GM21367 (cell line): ENCODE results near the gene ELP2.

ENCODE experiments used
- ATAC-seq: cut with Tn5 transposase; IDR thresholded peaks from one replicate; pipeline ENCODE4 v1.9.1; 2021; ENCODE audit not compliant: unreplicated experiment

ELP2 gene

DNA sequence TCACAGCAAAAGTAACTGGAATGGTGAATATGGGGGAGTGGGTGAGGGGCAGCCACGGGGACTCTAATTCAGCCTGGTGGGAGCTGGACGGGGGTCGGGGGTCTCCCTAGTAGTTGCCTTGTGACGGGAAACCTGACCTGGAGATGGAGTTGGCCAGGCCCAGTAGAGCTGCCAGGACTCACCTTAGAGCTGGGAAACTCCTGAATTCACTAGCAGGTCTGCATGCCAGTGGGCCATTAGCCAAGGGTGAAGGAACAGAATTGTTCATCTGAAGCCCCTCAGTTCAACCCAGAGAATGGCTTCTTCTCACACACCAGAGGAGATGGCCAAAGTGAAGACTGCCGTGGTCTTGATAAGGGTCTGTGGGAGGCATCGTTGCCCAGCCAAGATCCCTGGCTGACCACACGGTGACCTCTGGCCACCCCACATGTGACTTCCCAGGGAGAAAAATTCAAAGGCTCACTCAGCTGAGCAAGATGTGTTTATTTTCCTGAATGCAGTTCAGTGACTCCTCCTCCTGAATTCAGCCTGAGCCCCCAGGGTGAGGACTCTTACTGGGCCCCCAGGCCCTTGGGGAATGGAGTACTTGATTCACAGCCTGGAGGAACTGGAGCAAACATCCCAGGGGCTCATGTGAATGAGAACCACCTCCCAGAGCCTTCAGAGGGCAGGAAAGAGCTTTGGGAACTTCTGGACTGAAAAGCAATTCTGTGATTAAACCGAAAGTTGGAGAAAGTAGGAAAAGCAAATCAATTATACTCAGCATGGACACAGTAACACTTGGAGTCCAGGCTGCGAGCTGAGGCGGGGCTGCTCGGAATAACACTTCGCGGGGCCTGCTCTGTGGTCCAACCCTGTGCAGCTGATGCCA lies 82.8 kb downstream of the ELP2 start:
- ATAC-seq = no peak

- ATAC-seq = no peak
Measured at GRCh38 chr18:36214811-36215210, 85.1 kb downstream of the ELP2 start.

- no peak for ATAC-seq
Measured at GRCh38 chr18:36215577-36215976, 85.9 kb downstream of the ELP2 start.

DNA sequence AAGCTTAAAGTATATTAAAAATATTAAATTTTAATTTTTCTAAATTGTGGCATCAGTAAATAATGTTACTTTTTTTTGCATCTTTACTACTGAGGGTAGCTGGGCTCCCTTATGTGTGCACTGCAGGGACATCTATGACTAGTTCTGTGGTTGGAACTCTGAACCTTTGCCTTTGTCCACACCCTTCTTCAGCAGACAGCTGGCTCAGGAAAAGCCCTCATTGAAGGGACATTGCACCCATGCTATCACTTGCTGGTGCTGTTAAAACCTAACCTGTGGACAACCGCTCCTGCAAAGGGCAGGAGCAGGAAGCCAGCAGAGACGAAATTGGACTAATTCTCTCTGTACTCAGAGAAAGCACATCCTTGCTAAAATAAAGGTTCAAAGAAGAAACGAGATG lies 87.6 kb downstream of the ELP2 start:
- no peak for ATAC-seq

- ATAC-seq = no peak
Measured at GRCh38 chr18:36229188-36229587, 99.5 kb downstream of the ELP2 start.
